GM12878 (cell line): ENCODE results near the gene POLRMT. TPM values are rescaled to one million over a fixed set of nuclear protein-coding genes. Genes with fewer than 3 reads are reported as not detected.
"Not testable (repeated sequence)": the region's sequence is repeated elsewhere in the genome, so short reads cannot be mapped to it uniquely, and the experiment has no call there.

Source experiments
- ATAC-seq: fragments of 200-7000 bp; cut with Tn5 transposase; 3 replicates; pipeline ENCODE4 v1.9.1; 2020; ENCODE audit warnings: mild to moderate bottlenecking, moderate library complexity
- BruUV-seq: library from RNA; stranded (reverse); fragments of 400-500 nt; replicated peaks from 2 replicates; lab custom pipeline; 2021; lab: Mats Ljungman, UMichigan
- CTCF ChIA-PET: fragments of 300-600 bp; sonication (Branson Sonifier 250); formaldehyde crosslinking; extraction: SDS; loops from one replicate; lab custom pipeline; 2021; ENCODE audit warnings: inconsistent platforms; lab: Yijun Ruan, JAX
- POLR2A ChIA-PET: fragments of 350-600 bp; formaldehyde crosslinking; extraction: SDS; loops from one replicate; lab custom pipeline; 2021; ENCODE audit warnings: inconsistent platforms; lab: Charles Lee
- RAD21 ChIA-PET: fragments of 300-600 bp; sonication (Branson Sonifier 250); formaldehyde crosslinking; loops from one replicate; lab custom pipeline; 2023; ENCODE audit warnings: antibody characterized with exemption; ENCODE audit not compliant: unreplicated experiment; lab: Charles Lee
- SMC1A ChIA-PET: fragments of 300-600 bp; sonication (Branson Sonifier 250); formaldehyde crosslinking; loops from one replicate; lab custom pipeline; 2023; ENCODE audit not compliant: unreplicated experiment, uncharacterized antibody; lab: Charles Lee
- DNase-seq: peaks from one replicate; pipeline ENCODE4 v3.0.0-alpha.2; 2011; ENCODE audit warnings: low read depth, low spot score
- FAIRE-seq: peaks from 3 replicates; lab custom pipeline; 2011; peaks lifted over from hg19 to GRCh38; lab: Jason Lieb, UNC
- H2AFZ ChIP-seq: 2 replicates; pipeline ENCODE4 v1.6.0; 2011; ENCODE audit warnings: low read depth, low read length, control low read depth; ENCODE audit not compliant: control insufficient read depth
- H3K27ac ChIP-seq: 2 replicates; pipeline ENCODE4 v1.5.1; 2011; ENCODE audit warnings: control low read depth; ENCODE audit not compliant: control insufficient read depth, insufficient read depth
- H3K27me3 ChIP-seq, 2 experiments: replicated peaks in 1 of 2; 2 replicates each; pipeline versions ENCODE4 v1.6.0 to v1.6.1; 2011; ENCODE audit warnings: low read length in 1 of 2; ENCODE audit not compliant: control insufficient read depth in 2 of 2, insufficient read depth in 2 of 2
- H3K36me3 ChIP-seq, 2 experiments: 2 replicates each; pipeline ENCODE4 v1.5.1; 2011; ENCODE audit warnings: low read length in 1 of 2; ENCODE audit not compliant: control insufficient read depth in 2 of 2, insufficient read depth in 2 of 2
- H3K4me1 ChIP-seq: 2 replicates; pipeline ENCODE4 v1.6.1; 2011; ENCODE audit warnings: mild to moderate bottlenecking, low read length, moderate library complexity, mixed read lengths; ENCODE audit not compliant: control insufficient read depth, insufficient read depth
- H3K4me2 ChIP-seq: 2 replicates; pipeline ENCODE4 v1.6.0; 2011; ENCODE audit warnings: control low read depth; ENCODE audit not compliant: control insufficient read depth, insufficient read depth
- H3K4me3 ChIP-seq: fragments of 200-600 bp; sonication (generic); 2 replicates; pipeline ENCODE4 v1.5.1; 2016
- H3K79me2 ChIP-seq: 2 replicates; pipeline ENCODE4 v1.6.0; 2011; ENCODE audit warnings: low read length; ENCODE audit not compliant: control insufficient read depth, insufficient read depth
- H3K9ac ChIP-seq: 2 replicates; pipeline ENCODE4 v1.8.0; 2011; ENCODE audit warnings: low read length, control low read depth, mixed read lengths; ENCODE audit not compliant: control insufficient read depth, insufficient read depth
- H3K9me3 ChIP-seq: replicated peaks from 3 replicates; pipeline ENCODE4 v1.5.1; 2011; ENCODE audit warnings: mild to moderate bottlenecking, low read length; ENCODE audit not compliant: control insufficient read depth, insufficient read depth
- H4K20me1 ChIP-seq: 2 replicates; pipeline ENCODE4 v1.6.0; 2011; ENCODE audit not compliant: control insufficient read depth, insufficient read depth
- ASH2L ChIP-seq: fragments of 300-600, 200-600 bp; sonication (generic); IDR thresholded peaks from 2 replicates; pipeline ENCODE4 v1.6.1; 2017; ENCODE audit warnings: low read depth, mild to moderate bottlenecking, borderline replicate concordance
- CREB1 ChIP-seq: IDR thresholded peaks from 2 replicates; pipeline ENCODE4 v1.6.1; 2012; ENCODE audit warnings: low read depth, mild to moderate bottlenecking, inconsistent platforms
- ESRRA ChIP-seq: IDR thresholded peaks from 2 replicates; pipeline ENCODE4 v1.6.1; 2012; ENCODE audit warnings: mild to moderate bottlenecking, low read length, improper control_type of control experiment
- FOXK2 ChIP-seq: fragments of 450-650 bp; IDR thresholded peaks from 2 replicates; pipeline ENCODE4 v1.6.1; 2017; ENCODE audit warnings: mild to moderate bottlenecking, moderate library complexity
- NBN ChIP-seq: fragments of 450-650 bp; IDR thresholded peaks from 2 replicates; pipeline ENCODE4 v1.6.1; 2016
- NRF1 ChIP-seq: conservative IDR thresholded peaks from 2 replicates; pipeline ENCODE4 v1.6.1; 2011; ENCODE audit warnings: mild to moderate bottlenecking, low read depth, low read length, improper control_type of control experiment
- RBBP5 ChIP-seq: fragments of 200-600 bp; sonication (generic); conservative IDR thresholded peaks from 2 replicates; pipeline ENCODE4 v1.6.1; 2016
- SMARCA5 ChIP-seq: fragments of 450-650 bp; IDR thresholded peaks from 2 replicates; pipeline ENCODE4 v1.6.1; 2017; ENCODE audit warnings: mild to moderate bottlenecking
- STAT1 ChIP-seq: fragments of 450-650 bp; conservative IDR thresholded peaks from 2 replicates; pipeline ENCODE4 v1.6.1; 2014; ENCODE audit warnings: antibody characterized with exemption, mild to moderate bottlenecking
- TAF1 ChIP-seq: IDR thresholded peaks from 2 replicates; pipeline ENCODE4 v1.6.1; 2011; ENCODE audit warnings: mild to moderate bottlenecking, low read depth, low read length, borderline replicate concordance
- TARDBP ChIP-seq: IDR thresholded peaks from 2 replicates; pipeline ENCODE4 v1.6.1; 2016; ENCODE audit warnings: borderline replicate concordance
- YBX1 ChIP-seq: fragments of 450-650 bp; IDR thresholded peaks from 2 replicates; pipeline ENCODE4 v1.6.1; 2016; ENCODE audit warnings: antibody characterized with exemption
- WGBS: methylation state at CpG from one replicate; pipeline ENCODE4 v1.1.6; 2016; ENCODE audit warnings: low lambda C conversion rate; ENCODE audit not compliant: insufficient replicate concordance, insufficient coverage; ENCODE audit errors: missing lambda C conversion rate; 5-methylcytosine and 5-hydroxymethylcytosine counted together
- in situ Hi-C: fragments of 300-500 bp; cut with MboI; formaldehyde crosslinking; loops from 9 replicates; pipeline ENCODE4 v1.14.3; 2018; ENCODE audit warnings: mixed read lengths
- intact Hi-C: fragments of 100-400 bp; cut with micrococcal nuclease; formaldehyde crosslinking; loops from one replicate; pipeline ENCODE4 v1.14.2; 2022; ENCODE audit not compliant: unreplicated experiment
- polyA plus RNA-seq, 11 experiments: library from polyadenylated mRNA; depleted of rRNA in 4 of 11; unstranded in 6 of 11; stranded (reverse) in 5 of 11; fragments of >200 nt; fragmentation: Nextera tagmentation in 4 of 11; fragmentation: Illumina TruSeq in 1 of 11; extraction: Ambion mirVana in 4 of 11; extraction: Trizol in 1 of 11; gene quantifications; 1 replicate in 1 of 11; 2 replicates in 10 of 11; pipeline versions ENCODE4 v1.2.1 to v1.2.3, GENCODE V29; 2011 to 2016; ENCODE audit warnings: inconsistent platforms in 2 of 11, missing spikeins in 2 of 11, low read depth in 1 of 11
- total RNA-seq, 4 experiments: library from RNA; depleted of rRNA in 3 of 4; stranded (reverse); fragments of >200 nt in 3 of 4; fragmentation: Illumina TruSeq in 1 of 4; extraction: Trizol in 1 of 4; gene quantifications; 2 replicates each; pipeline versions ENCODE4 v1.2.1 to v1.2.3, GENCODE V29; 2013 to 2021
- TF ChIP-seq, protein P1 (sequence below): IDR thresholded peaks from 2 replicates; pipeline ENCODE4 v1.6.1; 2012; ENCODE audit warnings: low read depth, low read length, improper control_type of control experiment

Gene POLRMT
- total and polyA plus RNA-seq, 10 of the 15 experiments (the other 5 are each of a cell fraction or from before 2014, with no cell fraction given), result 9.9 to 57.6 (median 34.6) TPM

DNA sequence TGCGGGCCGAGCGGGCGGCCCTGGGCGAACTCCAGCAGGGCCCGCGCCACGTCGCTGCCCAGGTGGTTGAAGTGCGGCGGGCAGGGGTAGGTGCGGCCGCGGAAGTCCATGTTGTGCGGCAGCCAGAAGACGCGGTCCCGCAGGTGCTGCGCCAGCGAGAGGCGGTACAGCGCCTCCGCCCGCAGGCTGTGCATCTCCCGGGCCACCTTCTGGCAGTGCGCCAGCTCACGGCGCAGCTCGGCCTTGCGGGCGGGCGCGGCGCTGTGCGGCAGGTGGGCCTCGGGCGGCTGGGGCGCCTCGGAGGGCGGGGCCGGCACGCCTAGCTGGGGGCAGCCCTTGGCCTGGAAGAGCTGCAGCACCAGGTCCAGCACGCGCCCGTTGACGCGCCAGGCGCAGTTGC is 12.1 kb downstream of the POLRMT start:
- DNase-seq, H3K4me3 ChIP-seq, RAD21 ChIA-PET, BruUV-seq, in situ Hi-C loops, H3K9me3 ChIP-seq, H3K9ac ChIP-seq, H3K79me2 ChIP-seq, SMC1A ChIA-PET, H3K4me2 ChIP-seq, H3K36me3 ChIP-seq, POLR2A ChIA-PET, H3K4me1 ChIP-seq, H2AFZ ChIP-seq, H3K27ac ChIP-seq, H4K20me1 ChIP-seq, intact Hi-C loops, H3K27me3 ChIP-seq, CTCF ChIA-PET, FAIRE-seq, ATAC-seq: not testable (repeated sequence)
- 94% methylated on average over 17 of the region's 48 CpGs for WGBS

DNA sequence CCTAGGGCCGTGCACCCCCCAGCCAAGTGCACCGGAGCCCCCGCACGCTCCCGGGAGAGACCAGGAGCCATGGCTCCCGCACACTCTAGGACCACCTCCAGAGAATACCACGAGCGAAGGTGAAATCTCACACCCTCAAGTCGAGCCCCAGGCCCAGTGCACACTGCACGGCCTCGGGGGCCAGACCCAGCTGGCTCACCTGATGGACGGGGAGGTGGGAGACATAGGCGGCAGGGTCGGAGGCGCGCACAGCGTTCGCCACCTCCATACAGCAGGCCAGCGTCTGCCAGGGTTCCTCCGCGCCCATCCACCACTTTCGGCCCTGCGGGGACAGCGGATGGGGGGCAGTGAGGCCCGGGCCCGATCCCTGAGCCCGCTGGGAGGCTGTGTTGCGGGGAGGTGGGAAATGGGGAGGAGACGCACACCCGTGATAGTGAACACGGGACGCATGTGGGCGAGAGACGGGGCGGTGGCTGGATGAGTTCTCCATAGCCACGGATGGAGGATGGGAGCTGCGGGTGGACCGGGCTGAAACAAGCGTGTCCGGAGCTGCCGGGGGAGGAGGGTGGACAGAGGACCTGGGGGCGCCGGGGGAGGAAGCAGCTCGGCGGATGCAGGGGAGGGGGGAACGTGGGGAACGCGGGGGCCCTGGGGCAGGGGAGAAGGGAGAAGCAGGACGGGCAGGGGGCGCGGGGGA is 13.0 kb downstream of the POLRMT start:
- no peaks in the 10 kb centered on the region for H3K4me1 ChIP-seq
- intact Hi-C loops, result no loop called here
- DNase-seq (no peak), FAIRE-seq (no peak), ATAC-seq (no peak)
- in situ Hi-C loops, result no loop called here
- no peaks in the 10 kb centered on the region for H3K27me3 ChIP-seq
- H3K9ac ChIP-seq, result no peak overlapping the region
- WGBS, result 96% methylated on average over 34 of the region's 51 CpGs
- ChIA-PET POLR2A (no interaction called here), CTCF (no interaction called here), RAD21 (no interaction called here), SMC1A (no interaction called here)
- peaks cover 4 to 9% of the 10 kb centered on the region in 2 experiments; a peak in 3 of 4 replicates for H3K36me3 ChIP-seq
- no peak overlapping the region for H3K27ac ChIP-seq
- no peak overlapping the region for H2AFZ ChIP-seq
- TF ChIP-seq NRF1, result no peak
- no peak for TF ChIP-seq ESRRA
- TF ChIP-seq CREB1, result no peak
- TF ChIP-seq FOXK2, result no peak
- TF ChIP-seq, protein P1, sequence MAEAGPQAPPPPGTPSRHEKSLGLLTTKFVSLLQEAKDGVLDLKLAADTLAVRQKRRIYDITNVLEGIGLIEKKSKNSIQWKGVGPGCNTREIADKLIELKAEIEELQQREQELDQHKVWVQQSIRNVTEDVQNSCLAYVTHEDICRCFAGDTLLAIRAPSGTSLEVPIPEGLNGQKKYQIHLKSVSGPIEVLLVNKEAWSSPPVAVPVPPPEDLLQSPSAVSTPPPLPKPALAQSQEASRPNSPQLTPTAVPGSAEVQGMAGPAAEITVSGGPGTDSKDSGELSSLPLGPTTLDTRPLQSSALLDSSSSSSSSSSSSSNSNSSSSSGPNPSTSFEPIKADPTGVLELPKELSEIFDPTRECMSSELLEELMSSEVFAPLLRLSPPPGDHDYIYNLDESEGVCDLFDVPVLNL, result no peak
- TF ChIP-seq TAF1, result no peak
- no peak for TF ChIP-seq NBN
- TF ChIP-seq YBX1, result no peak
- no peak for TF ChIP-seq RBBP5
- no peak for TF ChIP-seq TARDBP
- no peak for TF ChIP-seq STAT1
- TF ChIP-seq ASH2L, result no peak
- TF ChIP-seq SMARCA5, result no peak
- no peaks in the 10 kb centered on the region for H3K79me2 ChIP-seq
- H4K20me1 ChIP-seq, result no peaks in the 10 kb centered on the region
- no TSS peak for BruUV-seq
- no peak overlapping the region for H3K4me2 ChIP-seq
- no peaks in the 10 kb centered on the region; the same call in 2 of the 3 replicates for H3K9me3 ChIP-seq
- H3K4me3 ChIP-seq, result no peak overlapping the region
